HepG2 (cell line): ENCODE results near the gene HSD17B2. TPM values are rescaled to one million over a fixed set of nuclear protein-coding genes. Genes with fewer than 3 reads are reported as not detected.

Source experiments
- DZIP1 ChIP-seq: sonication (generic); formaldehyde crosslinking; IDR thresholded peaks from 2 replicates; pipeline ENCODE4 v1.5.0; 2020; ENCODE audit warnings: mild to moderate bottlenecking, missing genetic modification reagents
- EED ChIP-seq: sonication (generic); formaldehyde crosslinking; IDR thresholded peaks from 2 replicates; pipeline ENCODE4 v1.5.0; 2020; ENCODE audit warnings: mild to moderate bottlenecking, missing genetic modification reagents
- FOXJ3 ChIP-seq: sonication (generic); formaldehyde crosslinking; IDR thresholded peaks from 2 replicates; pipeline ENCODE4 v1.4.0; 2020; ENCODE audit warnings: missing genetic modification reagents, mild to moderate bottlenecking, borderline replicate concordance
- GATAD1 ChIP-seq: IDR thresholded peaks from 2 replicates; pipeline ENCODE4 v1.6.1; 2016; ENCODE audit warnings: missing genetic modification reagents, missing compliant biosample characterization
- HDAC6 ChIP-seq: fragments of 200-600 bp; sonication (generic); IDR thresholded peaks from 2 replicates; pipeline ENCODE4 v1.7.0; 2017; ENCODE audit warnings: mild to moderate bottlenecking, antibody characterized with exemption, low read length, low read depth
- KAT2B ChIP-seq: fragments of 150-350 bp; IDR thresholded peaks from 2 replicates; pipeline ENCODE4 v1.6.1; 2014; ENCODE audit warnings: low read depth, low read length, borderline replicate concordance
- NKX3-1 ChIP-seq: sonication (generic); formaldehyde crosslinking; IDR thresholded peaks from 2 replicates; pipeline ENCODE4 v1.5.0; 2020; ENCODE audit warnings: missing genetic modification reagents
- SMYD3 ChIP-seq: sonication (generic); formaldehyde crosslinking; IDR thresholded peaks from 2 replicates; pipeline ENCODE4 v1.8.1; 2023; ENCODE audit warnings: mild to moderate bottlenecking, missing genetic modification reagents
- SOX6 ChIP-seq, 2 experiments: fragments of 450-650 bp in 1 of 2; sonication (generic) in 1 of 2; formaldehyde crosslinking in 1 of 2; IDR thresholded peaks; 2 replicates each; pipeline versions ENCODE4 v1.4.0 to v1.6.1; 2017 to 2020; ENCODE audit warnings: antibody characterized with exemption in 1 of 2, mild to moderate bottlenecking in 1 of 2, missing genetic modification reagents in 1 of 2
- TARDBP ChIP-seq: sonication (generic); formaldehyde crosslinking; IDR thresholded peaks from 2 replicates; pipeline ENCODE4 v1.8.0; 2022; ENCODE audit warnings: mild to moderate bottlenecking, missing genetic modification reagents
- TFDP1 ChIP-seq: IDR thresholded peaks from 2 replicates; pipeline ENCODE4 v1.6.1; 2016; ENCODE audit warnings: missing compliant biosample characterization, missing genetic modification reagents, borderline replicate concordance
- THYN1 ChIP-seq: sonication (generic); formaldehyde crosslinking; IDR thresholded peaks from 2 replicates; pipeline ENCODE4 v1.8.1; 2023; ENCODE audit warnings: low read depth, mild to moderate bottlenecking, moderate library complexity, missing genetic modification reagents, borderline replicate concordance
- YY1 ChIP-seq: IDR thresholded peaks from 2 replicates; pipeline ENCODE4 v1.6.1; 2011; ENCODE audit warnings: low read length, low read depth, moderate library complexity, mild to moderate bottlenecking; ENCODE audit not compliant: insufficient read depth, insufficient replicate concordance
- ZBTB43 ChIP-seq: sonication (generic); formaldehyde crosslinking; conservative IDR thresholded peaks from 2 replicates; pipeline ENCODE4 v1.4.0; 2020; ENCODE audit warnings: missing genetic modification reagents
- ZNF18 ChIP-seq: sonication (generic); formaldehyde crosslinking; IDR thresholded peaks from 2 replicates; pipeline ENCODE4 v1.8.0; 2022; ENCODE audit warnings: mild to moderate bottlenecking, missing genetic modification reagents; ENCODE audit not compliant: insufficient replicate concordance
- ZNF800 ChIP-seq: sonication (generic); formaldehyde crosslinking; IDR thresholded peaks from 2 replicates; pipeline ENCODE4 v1.4.0; 2020; ENCODE audit warnings: missing genetic modification reagents
- polyA plus RNA-seq, 8 experiments: library from polyadenylated mRNA; depleted of rRNA in 3 of 8; stranded (reverse) in 7 of 8; unstranded in 1 of 8; fragments of >200 nt; fragmentation: Illumina TruSeq in 4 of 8; extraction: Trizol in 4 of 8; gene quantifications; 2 replicates each; pipeline versions ENCODE4 v1.2.1 to v1.2.3, GENCODE V29; 2011 to 2016; ENCODE audit warnings: low read depth in 4 of 8, missing spikeins in 1 of 8, mixed read lengths in 1 of 8; ENCODE audit not compliant: insufficient read depth in 1 of 8
- total RNA-seq, 5 experiments: library from RNA; depleted of rRNA; stranded (reverse); fragments of >200 nt; fragmentation: Illumina TruSeq; extraction: Trizol; gene quantifications; 2 replicates each; pipeline ENCODE4 v1.2.3, GENCODE V29; 2016; ENCODE audit warnings: low read depth in 1 of 5

HSD17B2 gene
- total and polyA plus RNA-seq, 2 of the 13 experiments (the other 11 are each of a cell fraction or from before 2014, with no cell fraction given) = 26.3 to 69.3 TPM

- TF ChIP-seq ZNF800 (CRISPR knock-in tag) (peak; percentile 33; the same call in 1 of the 2 replicates), SMYD3 (no peak), KAT2B (no peak), EED (CRISPR knock-in tag) (no peak), ZNF18 (CRISPR knock-in tag) (no peak), YY1 (no peak), FOXJ3 (no peak), SOX6 (IDR thresholded peaks at IDR 0.05) (no peak), SOX6 (CRISPR knock-in tag; IDR thresholded peaks at IDR 0.05) (0 out of 2 replicates have a peak, but pooled peaks have one; percentile 53), DZIP1 (CRISPR knock-in tag) (no peak), TFDP1 (CRISPR knock-in tag) (0 out of 2 replicates have a peak, but pooled peaks have one; percentile 6), GATAD1 (no peak), ZBTB43 (CRISPR knock-in tag) (0 out of 2 replicates have a peak, but pooled peaks have one; percentile 6), HDAC6 (no peak), THYN1 (no peak), TARDBP (CRISPR knock-in tag) (no peak), NKX3-1 (0 out of 2 replicates have a peak, but pooled peaks have one; percentile 19)
These were observed 21.5 kb downstream of the HSD17B2 start (continued) for GRCh38 chr16:82056550-82056896.
